K562 (cell line): ENCODE measurements around the gene SLC38A10. TPM values are rescaled to one million over a fixed set of nuclear protein-coding genes. Genes with fewer than 3 reads are reported as not detected.

Experiments
- ATAC-seq: fragments of 200-7000 bp; cut with Tn5 transposase; 3 replicates; pipeline ENCODE4 v1.9.1; 2020; ENCODE audit warnings: moderate library complexity
- BruUV-seq: library from RNA; stranded (reverse); fragments of 400-500 nt; replicated peaks from 2 replicates; lab custom pipeline; 2021; lab: Mats Ljungman, UMichigan
- CTCF ChIA-PET: fragments of 300-600 bp; formaldehyde crosslinking; extraction: SDS; loops from one replicate; lab custom pipeline; 2021; ENCODE audit warnings: low intra/inter-chr PET ratio; lab: Yijun Ruan, JAX
- POLR2A ChIA-PET: fragments of 300-600, 350-650 bp; sonication (Branson Sonifier 250); formaldehyde crosslinking; extraction: SDS; loops from one replicate; lab custom pipeline; 2021; ENCODE audit warnings: antibody characterized with exemption, inconsistent platforms; lab: Yijun Ruan, JAX
- DNase-seq, 4 experiments: peaks; one replicate each; pipeline versions ENCODE4 v3.0.0 to v3.0.0-alpha.2; 2011 to 2018; ENCODE audit warnings: low spot score in 3 of 4, mixed read lengths in 3 of 4; ENCODE audit errors: extremely low read depth in 1 of 4
- FAIRE-seq: peaks from 2 replicates; lab custom pipeline; 2011; peaks lifted over from hg19 to GRCh38; lab: Jason Lieb, UNC
- H2AFZ ChIP-seq: 2 replicates; pipeline ENCODE4 v1.6.0; 2011; ENCODE audit warnings: low read depth, low read length, control low read depth, inconsistent platforms
- H3K27ac ChIP-seq: fragments of 200-600 bp; 3 replicates; pipeline ENCODE4 v1.8.0; 2011; ENCODE audit warnings: low read depth, mild to moderate bottlenecking, control low read depth, inconsistent platforms, low read length, moderate library complexity, mixed read lengths; ENCODE audit errors: extremely low read depth
- H3K27me3 ChIP-seq, 2 experiments: fragments of 300-600 bp in 1 of 2; 2 replicates in 1 of 2; 3 replicates in 1 of 2; pipeline versions ENCODE4 v1.6.0 to v1.8.0; 2011; ENCODE audit warnings: inconsistent platforms in 2 of 2, low read length in 2 of 2, mild to moderate bottlenecking in 1 of 2, mixed read lengths in 1 of 2, moderate library complexity in 1 of 2; ENCODE audit not compliant: control insufficient read depth in 2 of 2, insufficient read depth in 2 of 2
- H3K36me3 ChIP-seq: fragments of 300-600 bp; 3 replicates; pipeline ENCODE4 v1.8.0; 2011; ENCODE audit warnings: mild to moderate bottlenecking, low read length, inconsistent platforms; ENCODE audit not compliant: control insufficient read depth, insufficient read depth
- H3K4me1 ChIP-seq, 2 experiments: fragments of 200-600 bp in 1 of 2; replicated peaks in 1 of 2; 2 replicates in 1 of 2; 3 replicates in 1 of 2; pipeline versions ENCODE4 v1.5.1 to v1.8.0; 2011; ENCODE audit warnings: inconsistent platforms in 2 of 2, low read length in 2 of 2, mild to moderate bottlenecking in 1 of 2, mixed read lengths in 1 of 2, moderate library complexity in 1 of 2; ENCODE audit not compliant: control insufficient read depth in 2 of 2, insufficient read depth in 2 of 2
- H3K4me2 ChIP-seq: 2 replicates; pipeline ENCODE4 v1.6.1; 2011; ENCODE audit warnings: low read length, control low read depth, inconsistent platforms, mixed read lengths; ENCODE audit not compliant: insufficient read depth
- H3K4me3 ChIP-seq: fragments of 200-600 bp; sonication (generic), shearing (Covaris generic); 2 replicates; pipeline ENCODE4 v1.5.1; 2016; ENCODE audit warnings: control low read depth, inconsistent platforms
- H3K79me2 ChIP-seq: fragments of 200-600 bp; 3 replicates; pipeline ENCODE4 v1.8.0; 2011; ENCODE audit warnings: low read length, inconsistent platforms; ENCODE audit not compliant: control insufficient read depth, insufficient read depth
- H3K9ac ChIP-seq, 2 experiments: 2 replicates each; pipeline versions ENCODE4 v1.6.0 to v1.6.1; 2011; ENCODE audit warnings: low read depth in 2 of 2, low read length in 2 of 2, control low read depth in 1 of 2, inconsistent platforms in 1 of 2, mild to moderate bottlenecking in 1 of 2, mixed read lengths in 1 of 2; ENCODE audit not compliant: insufficient read depth in 1 of 2
- H3K9me1 ChIP-seq: one replicate; pipeline ENCODE4 v1.6.0; 2011; ENCODE audit warnings: inconsistent platforms, mild to moderate bottlenecking, low read length, moderate library complexity; ENCODE audit not compliant: control insufficient read depth, insufficient read depth
- H3K9me3 ChIP-seq: replicated peaks from 2 replicates; pipeline ENCODE4 v1.5.1; 2011; ENCODE audit warnings: low read depth, low read length, inconsistent platforms; ENCODE audit not compliant: control insufficient read depth, insufficient read depth
- H4K20me1 ChIP-seq: replicated peaks from 2 replicates; pipeline ENCODE4 v1.6.1; 2011; ENCODE audit warnings: low read length, inconsistent platforms, mixed read lengths; ENCODE audit not compliant: control insufficient read depth, insufficient read depth
- CBX5 ChIP-seq: IDR thresholded peaks from 2 replicates; pipeline ENCODE4 v1.6.1; 2014; ENCODE audit warnings: low read depth, borderline replicate concordance
- EP400 ChIP-seq: fragments of 450-650 bp; IDR thresholded peaks from 2 replicates; pipeline ENCODE4 v1.6.1; 2017; ENCODE audit warnings: antibody characterized with exemption, mild to moderate bottlenecking, moderate library complexity
- ILF3 ChIP-seq: fragments of 450-650 bp; IDR thresholded peaks from 2 replicates; pipeline ENCODE4 v1.6.1; 2018; ENCODE audit warnings: antibody characterized with exemption, mild to moderate bottlenecking, moderate library complexity, borderline replicate concordance
- KDM4B ChIP-seq, 2 experiments: fragments of 450-650 bp in 1 of 2; sonication (generic) in 1 of 2; IDR thresholded peaks; 2 replicates each; pipeline ENCODE4 v1.6.1; 2016 to 2017; ENCODE audit warnings: borderline replicate concordance in 2 of 2, antibody characterized with exemption in 1 of 2, low read depth in 1 of 2, mild to moderate bottlenecking in 1 of 2
- MCM2 ChIP-seq: fragments of 450-650 bp; IDR thresholded peaks from 2 replicates; pipeline ENCODE4 v1.6.1; 2017; ENCODE audit warnings: low read depth, mild to moderate bottlenecking
- MCM5 ChIP-seq: fragments of 450-650 bp; IDR thresholded peaks from 2 replicates; pipeline ENCODE4 v1.6.1; 2016; ENCODE audit warnings: low read depth
- MTA2 ChIP-seq: fragments of 450-650 bp; IDR thresholded peaks from 2 replicates; pipeline ENCODE4 v1.6.1; 2016; ENCODE audit warnings: low read depth
- NR3C1 ChIP-seq: sonication (generic); formaldehyde crosslinking; IDR thresholded peaks from 2 replicates; pipeline ENCODE4 v1.8.1; 2022; ENCODE audit warnings: missing genetic modification reagents
- RAD51 ChIP-seq: fragments of 450-650 bp; IDR thresholded peaks from 2 replicates; pipeline ENCODE4 v1.7.1; 2016; ENCODE audit warnings: low read depth, mild to moderate bottlenecking, borderline replicate concordance
- ZNF12 ChIP-seq: sonication (generic); formaldehyde crosslinking; IDR thresholded peaks from 2 replicates; pipeline ENCODE4 v1.4.0; 2020; ENCODE audit warnings: mild to moderate bottlenecking, missing genetic modification reagents
- ZNF217 ChIP-seq: sonication (generic); formaldehyde crosslinking; IDR thresholded peaks from 2 replicates; pipeline ENCODE4 v1.8.0; 2022; ENCODE audit warnings: mild to moderate bottlenecking, missing genetic modification reagents
- ZNF239 ChIP-seq: fragments of 250-450 bp; sonication (Bioruptor Pico); IDR thresholded peaks from 2 replicates; pipeline ENCODE4 v1.4.0; 2020; ENCODE audit warnings: mild to moderate bottlenecking
- WGBS: fragments of 100-300 bp; shearing (Covaris generic); methylation state at CpG from one replicate; pipeline ENCODE4 v1.1.6; 2016; ENCODE audit warnings: low coverage, mixed read lengths; ENCODE audit not compliant: insufficient coverage; ENCODE audit errors: missing lambda C conversion rate; 5-methylcytosine and 5-hydroxymethylcytosine counted together
- in situ Hi-C: fragments of 300-500 bp; cut with MboI; formaldehyde crosslinking; loops from 4 replicates; pipeline ENCODE4 v1.15.0; 2018; ENCODE audit warnings: inconsistent platforms, mixed read lengths
- intact Hi-C: fragments of 100-400 bp; cut with micrococcal nuclease; formaldehyde crosslinking; loops from 2 replicates; pipeline ENCODE4 v1.14.2; 2022
- polyA plus RNA-seq, 8 experiments: library from polyadenylated mRNA; depleted of rRNA in 4 of 8; stranded (reverse) in 5 of 8; unstranded in 3 of 8; fragments of >200 nt; fragmentation: Nextera tagmentation in 2 of 8; fragmentation: Illumina TruSeq in 1 of 8; extraction: Ambion mirVana in 2 of 8; extraction: Trizol in 1 of 8; gene quantifications; 2 replicates each; pipeline versions ENCODE4 v1.2.1 to v1.2.3, GENCODE V29; 2011 to 2014; ENCODE audit warnings: inconsistent platforms in 1 of 8, missing spikeins in 1 of 8
- total RNA-seq, 7 experiments: library from RNA; depleted of rRNA in 6 of 7; stranded (reverse); fragments of >200 nt in 6 of 7; fragmentation: Illumina TruSeq in 2 of 7; extraction: Trizol in 2 of 7; gene quantifications; 2 replicates each; pipeline versions ENCODE4 v1.2.1 to v1.2.3, GENCODE V29; 2011 to 2021; ENCODE audit warnings: low replicate concordance in 1 of 7
- TF ChIP-seq, protein P1 (sequence below): fragments of 450-650 bp; IDR thresholded peaks from 2 replicates; pipeline ENCODE4 v1.7.1; 2018; ENCODE audit warnings: mild to moderate bottlenecking, low read depth; ENCODE audit not compliant: partially characterized antibody
- TF ChIP-seq, protein P2 (sequence below): fragments of 250-450 bp; sonication (Bioruptor Pico); IDR thresholded peaks from 2 replicates; pipeline ENCODE4 v1.8.0; 2021; ENCODE audit warnings: moderate library complexity, mild to moderate bottlenecking, inconsistent platforms
- TF ChIP-seq, protein P3 (sequence below): fragments of 450-650 bp; IDR thresholded peaks from one replicate; pipeline ENCODE4 v1.6.1; 2018; ENCODE audit warnings: mild to moderate bottlenecking, moderate library complexity; ENCODE audit not compliant: partially characterized antibody
- TF ChIP-seq, protein P4 (sequence below): fragments of 450-650 bp; formaldehyde crosslinking; IDR thresholded peaks from 2 replicates; pipeline ENCODE4 v1.4.0; 2022; ENCODE audit warnings: mild to moderate bottlenecking, moderate library complexity

Gene SLC38A10
- total and polyA plus RNA-seq, 9 of the 15 experiments (the other 6 are each of a cell fraction or from before 2014, with no cell fraction given), result 0.45 to 54.2 (median 13.8) TPM

DNA sequence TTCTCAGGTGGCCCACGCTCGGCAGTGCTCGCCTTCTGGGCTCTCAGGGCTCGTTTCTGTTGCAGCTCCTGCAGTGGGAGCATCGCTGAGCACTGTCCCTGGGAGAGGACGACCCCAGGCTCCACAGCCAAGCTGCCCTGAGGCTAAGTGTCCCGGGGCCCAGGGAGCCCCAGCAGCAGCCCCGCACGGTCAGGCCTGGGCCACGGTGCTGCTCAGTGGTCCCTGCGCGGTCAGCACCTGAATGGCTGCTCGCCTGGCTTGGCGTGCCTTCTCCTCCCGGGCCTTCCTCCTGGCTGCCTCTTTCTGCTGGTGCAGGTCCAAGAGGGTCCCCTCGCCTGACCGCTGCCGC is 95.7 kb downstream of the SLC38A10 start:
- H3K27ac ChIP-seq, result no peak overlapping the region
- no TSS peak for BruUV-seq
- DNase-seq (no peak), ATAC-seq (no peak), FAIRE-seq (no peak)
- WGBS, result 86% methylated on average over 14 of the region's 18 CpGs
- no peak overlapping the region for H3K4me2 ChIP-seq
- H3K9me3 ChIP-seq, result no peaks in the 10 kb centered on the region
- ChIA-PET CTCF (no interaction called here), POLR2A (no interaction called here)
- no peaks in the 10 kb centered on the region for H3K79me2 ChIP-seq
- peaks cover 2% of the 10 kb centered on the region; the same call in 2 of the 3 replicates for H3K36me3 ChIP-seq
- no peak overlapping the region for H3K4me3 ChIP-seq
- peaks cover 3 to 36% of the 10 kb centered on the region in 2 experiments; a peak in 3 of 5 replicates for H3K4me1 ChIP-seq
- in situ Hi-C loops, result no loop called here
- no peak overlapping the region for H3K9ac ChIP-seq
- H2AFZ ChIP-seq, result no peak overlapping the region
- no peaks in the 10 kb centered on the region for H4K20me1 ChIP-seq
- peaks cover 3% of the 10 kb centered on the region for H3K9me1 ChIP-seq
- no peaks in the 10 kb centered on the region for H3K27me3 ChIP-seq
- TF ChIP-seq NR3C1 (CRISPR knock-in tag) (no peak), KDM4B (IDR thresholded peaks at IDR 0.05; ENCODE audit: borderline replicate concordance in 2 of 2, low read depth in 1 of 2) (no peak), ILF3 (no peak), EP400 (no peak), MTA2 (no peak), MCM2 (no peak), ZNF12 (no peak), ZNF239 (no peak), RAD51 (no peak), ZNF217 (CRISPR knock-in tag) (no peak), MCM5 (no peak), CBX5 (no peak)
- TF ChIP-seq, protein P1, sequence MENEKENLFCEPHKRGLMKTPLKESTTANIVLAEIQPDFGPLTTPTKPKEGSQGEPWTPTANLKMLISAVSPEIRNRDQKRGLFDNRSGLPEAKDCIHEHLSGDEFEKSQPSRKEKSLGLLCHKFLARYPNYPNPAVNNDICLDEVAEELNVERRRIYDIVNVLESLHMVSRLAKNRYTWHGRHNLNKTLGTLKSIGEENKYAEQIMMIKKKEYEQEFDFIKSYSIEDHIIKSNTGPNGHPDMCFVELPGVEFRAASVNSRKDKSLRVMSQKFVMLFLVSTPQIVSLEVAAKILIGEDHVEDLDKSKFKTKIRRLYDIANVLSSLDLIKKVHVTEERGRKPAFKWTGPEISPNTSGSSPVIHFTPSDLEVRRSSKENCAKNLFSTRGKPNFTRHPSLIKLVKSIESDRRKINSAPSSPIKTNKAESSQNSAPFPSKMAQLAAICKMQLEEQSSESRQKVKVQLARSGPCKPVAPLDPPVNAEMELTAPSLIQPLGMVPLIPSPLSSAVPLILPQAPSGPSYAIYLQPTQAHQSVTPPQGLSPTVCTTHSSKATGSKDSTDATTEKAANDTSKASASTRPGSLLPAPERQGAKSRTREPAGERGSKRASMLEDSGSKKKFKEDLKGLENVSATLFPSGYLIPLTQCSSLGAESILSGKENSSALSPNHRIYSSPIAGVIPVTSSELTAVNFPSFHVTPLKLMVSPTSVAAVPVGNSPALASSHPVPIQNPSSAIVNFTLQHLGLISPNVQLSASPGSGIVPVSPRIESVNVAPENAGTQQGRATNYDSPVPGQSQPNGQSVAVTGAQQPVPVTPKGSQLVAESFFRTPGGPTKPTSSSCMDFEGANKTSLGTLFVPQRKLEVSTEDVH, result no peak
- TF ChIP-seq, protein P2, sequence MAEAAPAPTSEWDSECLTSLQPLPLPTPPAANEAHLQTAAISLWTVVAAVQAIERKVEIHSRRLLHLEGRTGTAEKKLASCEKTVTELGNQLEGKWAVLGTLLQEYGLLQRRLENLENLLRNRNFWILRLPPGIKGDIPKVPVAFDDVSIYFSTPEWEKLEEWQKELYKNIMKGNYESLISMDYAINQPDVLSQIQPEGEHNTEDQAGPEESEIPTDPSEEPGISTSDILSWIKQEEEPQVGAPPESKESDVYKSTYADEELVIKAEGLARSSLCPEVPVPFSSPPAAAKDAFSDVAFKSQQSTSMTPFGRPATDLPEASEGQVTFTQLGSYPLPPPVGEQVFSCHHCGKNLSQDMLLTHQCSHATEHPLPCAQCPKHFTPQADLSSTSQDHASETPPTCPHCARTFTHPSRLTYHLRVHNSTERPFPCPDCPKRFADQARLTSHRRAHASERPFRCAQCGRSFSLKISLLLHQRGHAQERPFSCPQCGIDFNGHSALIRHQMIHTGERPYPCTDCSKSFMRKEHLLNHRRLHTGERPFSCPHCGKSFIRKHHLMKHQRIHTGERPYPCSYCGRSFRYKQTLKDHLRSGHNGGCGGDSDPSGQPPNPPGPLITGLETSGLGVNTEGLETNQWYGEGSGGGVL (CRISPR knock-in tag), result no peak
- TF ChIP-seq, protein P3, sequence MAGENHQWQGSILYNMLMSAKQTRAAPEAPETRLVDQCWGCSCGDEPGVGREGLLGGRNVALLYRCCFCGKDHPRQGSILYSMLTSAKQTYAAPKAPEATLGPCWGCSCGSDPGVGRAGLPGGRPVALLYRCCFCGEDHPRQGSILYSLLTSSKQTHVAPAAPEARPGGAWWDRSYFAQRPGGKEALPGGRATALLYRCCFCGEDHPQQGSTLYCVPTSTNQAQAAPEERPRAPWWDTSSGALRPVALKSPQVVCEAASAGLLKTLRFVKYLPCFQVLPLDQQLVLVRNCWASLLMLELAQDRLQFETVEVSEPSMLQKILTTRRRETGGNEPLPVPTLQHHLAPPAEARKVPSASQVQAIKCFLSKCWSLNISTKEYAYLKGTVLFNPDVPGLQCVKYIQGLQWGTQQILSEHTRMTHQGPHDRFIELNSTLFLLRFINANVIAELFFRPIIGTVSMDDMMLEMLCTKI, result no peak
- TF ChIP-seq, protein P4, sequence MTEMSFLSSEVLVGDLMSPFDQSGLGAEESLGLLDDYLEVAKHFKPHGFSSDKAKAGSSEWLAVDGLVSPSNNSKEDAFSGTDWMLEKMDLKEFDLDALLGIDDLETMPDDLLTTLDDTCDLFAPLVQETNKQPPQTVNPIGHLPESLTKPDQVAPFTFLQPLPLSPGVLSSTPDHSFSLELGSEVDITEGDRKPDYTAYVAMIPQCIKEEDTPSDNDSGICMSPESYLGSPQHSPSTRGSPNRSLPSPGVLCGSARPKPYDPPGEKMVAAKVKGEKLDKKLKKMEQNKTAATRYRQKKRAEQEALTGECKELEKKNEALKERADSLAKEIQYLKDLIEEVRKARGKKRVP (CRISPR knock-in tag), result no peak
- intact Hi-C loops, result no loop called here
